HL-60/S4 treated with phorbol 12-myristate 13-acetate at 8.2 ng/mL for 4 days and 3 days (cell line): Measurements from ENCODE around the gene PTPRH.

ENCODE experiments used
- in situ Hi-C: fragments of 300-500 bp; cut with MboI; formaldehyde crosslinking; loops from 2 replicates; pipeline ENCODE4 v1.15.0; 2022; ENCODE audit warnings: low sequenced_read_pairs

PTPRH gene

GRCh38 chr19:55134736-55135135 lies 74.6 kb downstream of the PTPRH start:
- in situ Hi-C loops: no loop called here

GRCh38 chr19:55133639-55134444 lies 75.5 kb downstream of the PTPRH start:
- in situ Hi-C loops: no loop called here

GRCh38 chr19:55132453-55133129 lies 76.7 kb downstream of the PTPRH start:
- in situ Hi-C loops: no loop called here

GRCh38 chr19:55131421-55131820 lies 77.9 kb downstream of the PTPRH start:
- in situ Hi-C loops: no loop called here
